ENCODE measurements around the gene MBNL1. TPM values are rescaled to one million over a fixed set of nuclear protein-coding genes. Genes with fewer than 3 reads are reported as not detected.

The MBNL1 gene
- total and polyA plus RNA-seq, 2 of the 4 experiments (the other 2 are of a cell fraction), result 127 to 664 TPM

DNA sequence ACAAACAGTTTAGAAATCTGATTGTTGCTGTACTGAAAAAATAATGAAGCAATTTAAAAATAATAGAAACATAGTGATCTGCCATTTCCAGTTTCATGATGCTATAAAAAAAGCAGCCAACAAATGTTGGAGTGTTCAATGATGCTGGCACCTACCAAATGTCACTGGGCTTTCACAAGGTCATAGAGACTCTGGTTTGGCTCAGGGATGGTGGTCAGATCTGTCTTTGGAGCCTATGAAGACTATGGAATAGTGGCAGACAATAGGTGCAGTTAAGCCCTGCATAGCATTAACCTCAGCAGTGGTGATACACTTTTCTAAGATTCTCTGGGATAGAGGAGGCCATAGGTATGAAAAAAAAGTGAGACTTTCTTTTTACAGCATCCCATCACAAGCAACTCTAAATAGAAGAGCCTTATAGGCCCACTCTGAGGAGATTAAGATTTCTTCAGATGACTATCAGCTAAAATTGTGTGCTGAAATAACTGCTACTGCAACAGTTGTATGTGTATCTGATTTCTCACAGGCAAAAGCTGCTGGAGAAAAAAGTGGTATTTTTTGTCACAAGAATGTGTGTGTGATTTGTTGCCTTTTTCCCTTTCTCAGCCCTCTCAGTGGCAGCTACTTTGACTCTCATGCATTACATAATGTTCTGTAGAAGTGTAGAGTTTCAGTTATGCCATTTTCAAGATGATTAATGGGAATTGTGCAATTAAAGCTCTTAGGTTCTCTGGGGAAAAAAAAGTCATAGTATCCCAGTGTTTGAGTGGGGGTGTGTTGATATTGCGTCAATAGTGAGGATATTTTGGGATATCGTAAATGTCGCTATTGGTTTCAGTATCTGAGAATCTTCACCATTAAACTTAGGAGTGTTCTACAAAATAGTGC is 137.4 kb downstream of the MBNL1 start:
- POLR2A ChIA-PET (ENCODE audit: unreplicated experiment), result no interaction called here
- Histone ChIP-seq H3K9ac (ENCODE audit: low read depth, low read length) (no peak overlapping the region), H4K5ac (ENCODE audit: low read depth, low read length) (no peak overlapping the region), H3K79me1 (ENCODE audit: low read depth in 1 of 2, low read length in 2 of 2) (peaks cover 9 to 55% of the 10 kb centered on the region in 2 experiments), H3K14ac (replicated peaks; ENCODE audit: low read depth, low read length) (no peak overlapping the region), H3K4me1 (ENCODE audit: control insufficient read depth, insufficient read depth, low read length) (peaks cover 11% of the 10 kb centered on the region), H3K9me1 (ENCODE audit: insufficient read depth, low read length) (peaks cover 11% of the 10 kb centered on the region), H2BK20ac (ENCODE audit: low read depth, low read length) (no peak overlapping the region), H2BK15ac (ENCODE audit: low read depth, low read length) (no peak overlapping the region), H3K9me3 (ENCODE audit: control insufficient read depth, insufficient read depth, low read length) (no peaks in the 10 kb centered on the region), H3K4me3 (ENCODE audit: insufficient read depth, low read depth, low read length) (no peak overlapping the region), H4K8ac (ENCODE audit: low read depth in 2 of 2, low read length in 2 of 2) (no peak overlapping the region), H2BK120ac (ENCODE audit: low read depth, low read length) (no peak overlapping the region), H2AK9ac (replicated peaks; ENCODE audit: low read depth, low read length, poor library complexity) (no peak overlapping the region), H3K36me3 (ENCODE audit: control insufficient read depth, insufficient read depth, low read length) (no peaks in the 10 kb centered on the region; the same call in 1 of the 2 replicates), H3K23ac (ENCODE audit: low read depth, low read length) (peak overlapping the region; percentile 36; the same call in 1 of the 2 replicates), H4K91ac (ENCODE audit: insufficient read depth, low read depth, low read length) (no peak overlapping the region), H3K27ac (ENCODE audit: insufficient read depth, low read length) (peak overlapping the region; percentile 49; the same call in 1 of the 2 replicates), H3K27me3 (ENCODE audit: control insufficient read depth, insufficient read depth, low read length) (no peaks in the 10 kb centered on the region), H2AK5ac (ENCODE audit: low read depth, low read length) (no peak overlapping the region), H3K4ac (ENCODE audit: low read depth, low read length) (no peak overlapping the region), H3K18ac (ENCODE audit: low read depth, low read length) (no peak overlapping the region), H2BK5ac (ENCODE audit: low read depth, low read length, poor library complexity, severe bottlenecking) (peak overlapping the region; percentile 28), H2AFZ (replicated peaks; ENCODE audit: low read length, poor library complexity) (no peak overlapping the region), H3K4me2 (ENCODE audit: low read depth, low read length) (peak overlapping the region; percentile 33; the same call in 1 of the 2 replicates), H4K20me1 (ENCODE audit: insufficient read depth, low read length) (peaks cover 51% of the 10 kb centered on the region), H3K56ac (ENCODE audit: extremely low read depth, insufficient read depth, low read length) (no peak overlapping the region)
- WGBS, 2 experiments (ENCODE audit: extremely low coverage in 2 of 2, insufficient read length in 1 of 2), result no CpG with 5 or more reads among the region's 3 CpGs
- in situ Hi-C loops (cut with MboI; ENCODE audit: low sequenced_read_pairs), result no loop called here
- ATAC-seq (ENCODE audit: low read depth) (peak; percentile 48), DNase-seq (peak; percentile 87)
- no TSS peak for BruUV-seq (replicated peaks)
- CTCF ChIA-PET, result no interaction called here
- dilution Hi-C loops (cut with HindIII; ENCODE audit: low sequenced_read_pairs, unreplicated experiment), result no loop called here
- intact Hi-C loops (cut with micrococcal nuclease), result no loop called here
- TF ChIP-seq, protein P1, sequence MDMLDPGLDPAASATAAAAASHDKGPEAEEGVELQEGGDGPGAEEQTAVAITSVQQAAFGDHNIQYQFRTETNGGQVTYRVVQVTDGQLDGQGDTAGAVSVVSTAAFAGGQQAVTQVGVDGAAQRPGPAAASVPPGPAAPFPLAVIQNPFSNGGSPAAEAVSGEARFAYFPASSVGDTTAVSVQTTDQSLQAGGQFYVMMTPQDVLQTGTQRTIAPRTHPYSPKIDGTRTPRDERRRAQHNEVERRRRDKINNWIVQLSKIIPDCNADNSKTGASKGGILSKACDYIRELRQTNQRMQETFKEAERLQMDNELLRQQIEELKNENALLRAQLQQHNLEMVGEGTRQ (IDR thresholded peaks at IDR 0.05; ENCODE audit: low read depth, low read length), result no peak
- TF ChIP-seq CEBPB (IDR thresholded peaks at IDR 0.05; ENCODE audit: low read depth, low read length) (peak; percentile 95), MXI1 (IDR thresholded peaks at IDR 0.05; ENCODE audit: borderline replicate concordance, low read depth, low read length) (no peak)
